NT2/D1 (cell line): ENCODE measurements around the gene PARVA.
A peak's percentile ranks its signal among the peaks of the same experiment; 100 is the strongest.
"Not testable (repeated sequence)": the region's sequence is repeated elsewhere in the genome, so short reads cannot be mapped to it uniquely, and the experiment has no call there.

Experiments used
- DNase-seq: peaks from one replicate; pipeline ENCODE4 v3.0.0-alpha.2; 2011; ENCODE audit warnings: low read depth, low spot score
- H3K27me3 ChIP-seq: 2 replicates; pipeline ENCODE4 v1.6.0; 2011; ENCODE audit warnings: mild to moderate bottlenecking; ENCODE audit not compliant: insufficient read length, insufficient read depth
- H3K36me3 ChIP-seq: 2 replicates; pipeline ENCODE4 v1.6.1; 2011; ENCODE audit warnings: mild to moderate bottlenecking, low read length, mixed read lengths; ENCODE audit not compliant: insufficient read depth, insufficient read length
- H3K4me1 ChIP-seq: 2 replicates; pipeline ENCODE4 v1.5.1; 2011; ENCODE audit not compliant: insufficient read depth, insufficient read length
- H3K4me3 ChIP-seq: 2 replicates; pipeline ENCODE4 v1.5.1; 2011; ENCODE audit warnings: low read depth; ENCODE audit not compliant: insufficient read length
- H3K9ac ChIP-seq: 2 replicates; pipeline ENCODE4 v1.6.0; 2011; ENCODE audit warnings: low read depth; ENCODE audit not compliant: insufficient read length
- H3K9me3 ChIP-seq: 2 replicates; pipeline ENCODE4 v1.5.1; 2011; ENCODE audit warnings: mild to moderate bottlenecking, low read length; ENCODE audit not compliant: insufficient read depth
- SUZ12 ChIP-seq: IDR thresholded peaks from 2 replicates; pipeline ENCODE4 v1.6.1; 2011; ENCODE audit not compliant: insufficient read length, insufficient read depth; ENCODE audit errors: extremely low read depth
- YY1 ChIP-seq: IDR thresholded peaks from 2 replicates; pipeline ENCODE4 v1.6.1; 2011; ENCODE audit not compliant: insufficient read length, insufficient read depth
- ZNF274 ChIP-seq: IDR thresholded peaks from 2 replicates; pipeline ENCODE4 v1.6.1; 2011; ENCODE audit warnings: mild to moderate bottlenecking, low read depth, low read length

PARVA gene

GRCh38 chr11:12363373-12363772 lies 14.0 kb upstream of the PARVA start:
- Histone ChIP-seq H3K4me1 (no peaks in the 10 kb centered on the region), H3K4me3 (no peak overlapping the region), H3K9ac (no peak overlapping the region), H3K36me3 (no peaks in the 10 kb centered on the region), H3K27me3 (no peaks in the 10 kb centered on the region), H3K9me3 (no peaks in the 10 kb centered on the region)
- DNase-seq: no peak
- TF ChIP-seq YY1 (no peak), SUZ12 (no peak), ZNF274 (no peak)

GRCh38 chr11:12365965-12366575 lies 11.3 kb upstream of the PARVA start:
- not testable (repeated sequence) for H3K4me1 ChIP-seq, H3K9ac ChIP-seq, H3K9me3 ChIP-seq, H3K36me3 ChIP-seq, H3K27me3 ChIP-seq
- peak; percentile 69 for DNase-seq
- peak overlapping the region; percentile 11 for H3K4me3 ChIP-seq

- H3K9me3 ChIP-seq, H3K27me3 ChIP-seq, H3K9ac ChIP-seq, H3K36me3 ChIP-seq, H3K4me3 ChIP-seq, H3K4me1 ChIP-seq, DNase-seq: not testable (repeated sequence)
Observed at GRCh38 chr11:12367057-12367456, 10.3 kb upstream of the PARVA start.

GRCh38 chr11:12372111-12372510 lies 5.3 kb upstream of the PARVA start:
- Histone ChIP-seq H3K4me1 (peaks cover 2% of the 10 kb centered on the region), H3K9me3 (no peaks in the 10 kb centered on the region), H3K27me3 (peaks cover 11% of the 10 kb centered on the region), H3K9ac (no peak overlapping the region), H3K36me3 (no peaks in the 10 kb centered on the region), H3K4me3 (no peak overlapping the region)
- no peak for TF ChIP-seq SUZ12
- TF ChIP-seq YY1: no peak
- no peak for TF ChIP-seq ZNF274
- no peak for DNase-seq

- H3K4me3 ChIP-seq: no peak overlapping the region
- TF ChIP-seq ZNF274 (no peak), YY1 (no peak), SUZ12 (no peak)
- peaks cover 11% of the 10 kb centered on the region for H3K27me3 ChIP-seq
- peaks cover 2% of the 10 kb centered on the region for H3K4me1 ChIP-seq
- no peak for DNase-seq
- no peak overlapping the region for H3K9ac ChIP-seq
- peaks cover 10% of the 10 kb centered on the region for H3K36me3 ChIP-seq
- no peaks in the 10 kb centered on the region for H3K9me3 ChIP-seq
Observed at GRCh38 chr11:12375720-12376119, 1.7 kb upstream of the PARVA start.

- H3K27me3 ChIP-seq: peaks cover 11% of the 10 kb centered on the region
- peak overlapping the region; percentile 71 for H3K4me3 ChIP-seq
- H3K9ac ChIP-seq: peak overlapping the region; percentile 87
Observed at GRCh38 chr11:12376259-12377081, 901 bp upstream of the PARVA start.

GRCh38 chr11:12377824-12378593 lies 638 bp downstream of the PARVA start:
- Histone ChIP-seq H3K9me3 (no peaks in the 10 kb centered on the region), H3K9ac (peak overlapping the region; percentile 87), H3K36me3 (peaks cover 24% of the 10 kb centered on the region), H3K27me3 (peaks cover 11% of the 10 kb centered on the region), H3K4me3 (peak overlapping the region; percentile 71), H3K4me1 (peaks cover 2% of the 10 kb centered on the region)
- DNase-seq: peak; percentile 48
- no peak for TF ChIP-seq ZNF274
- no peak for TF ChIP-seq YY1
- TF ChIP-seq SUZ12: no peak

More at GRCh38 chr11:12376259-12377081, 901 bp upstream of the PARVA start:
- Histone ChIP-seq H3K9me3 (no peaks in the 10 kb centered on the region), H3K4me1 (peaks cover 2% of the 10 kb centered on the region), H3K36me3 (peaks cover 17% of the 10 kb centered on the region)
- no peak for TF ChIP-seq SUZ12
- TF ChIP-seq ZNF274: no peak
- no peak for TF ChIP-seq YY1
- DNase-seq: no peak
